ENCODE measurements around the gene LMO3.
"Not testable (repeated sequence)": the region's sequence is repeated elsewhere in the genome, so short reads cannot be mapped to it uniquely, and the experiment has no call there.

LMO3 gene

GRCh38 chr12:16537652-16538051 is 68.3 kb downstream of the LMO3 start:
- not testable (repeated sequence) for DNase-seq

- DNase-seq, result peak; percentile 93
Observed at GRCh38 chr12:16531621-16532020, 74.3 kb downstream of the LMO3 start.

- DNase-seq, result peak; percentile 62
Observed at GRCh38 chr12:16530268-16530850, 75.6 kb downstream of the LMO3 start.

- no peak for DNase-seq
Observed at GRCh38 chr12:16526693-16527092, 79.3 kb downstream of the LMO3 start.

GRCh38 chr12:16524378-16524777 is 81.6 kb downstream of the LMO3 start:
- DNase-seq, result peak; percentile 4

- DNase-seq, result no peak
Observed at GRCh38 chr12:16523951-16524331, 82.0 kb downstream of the LMO3 start.

GRCh38 chr12:16523284-16523950 is 82.5 kb downstream of the LMO3 start:
- no peak for DNase-seq

GRCh38 chr12:16520328-16520727 is 85.6 kb downstream of the LMO3 start:
- DNase-seq, result no peak

GRCh38 chr12:16515666-16516065 is 90.3 kb downstream of the LMO3 start:
- no peak for DNase-seq

GRCh38 chr12:16513231-16513630 is 92.7 kb downstream of the LMO3 start:
- no peak for DNase-seq

GRCh38 chr12:16509411-16509810 is 96.6 kb downstream of the LMO3 start:
- no peak for DNase-seq

- no peak for DNase-seq
Observed at GRCh38 chr12:16506394-16506793, 99.6 kb downstream of the LMO3 start.

GRCh38 chr12:16504200-16504599 is 101.8 kb downstream of the LMO3 start:
- DNase-seq, result no peak

GRCh38 chr12:16499611-16500010 is 106.4 kb downstream of the LMO3 start:
- no peak for DNase-seq
